Spleen (tissue), 11 donors: ENCODE data around the gene BEST1. TPM values are rescaled to one million over a fixed set of nuclear protein-coding genes. Genes with fewer than 3 reads are reported as not detected.

ENCODE experiments used
- DNase-seq: peaks from one replicate; pipeline ENCODE4 v3.0.0-alpha.2; 2020
- H3K27ac ChIP-seq, 8 donors: fragments of 200-600 bp; sonication (generic) in 7 of 8; 1 replicate in 4 of 8; 2 replicates in 4 of 8; pipeline versions ENCODE4 v1.5.0 to v1.8.0; 2016 to 2021; ENCODE audit warnings: inconsistent platforms in 4 of 8, mild to moderate bottlenecking in 4 of 8, moderate library complexity in 1 of 8
- H3K27me3 ChIP-seq, 7 donors: fragments of 200-600 bp; sonication (generic) in 6 of 7; replicated peaks in 1 of 7; 1 replicate in 4 of 7; 2 replicates in 3 of 7; pipeline versions ENCODE4 v1.5.0 to v1.8.0; 2016 to 2021; ENCODE audit warnings: inconsistent platforms in 3 of 7, mild to moderate bottlenecking in 1 of 7
- H3K36me3 ChIP-seq, 6 donors: fragments of 200-600 bp; sonication (generic) in 5 of 6; 1 replicate in 4 of 6; 2 replicates in 2 of 6; pipeline versions ENCODE4 v1.5.0 to v1.8.0; 2016 to 2021; ENCODE audit warnings: inconsistent platforms in 2 of 6
- H3K4me1 ChIP-seq, 6 donors: fragments of 200-600 bp; sonication (generic) in 5 of 6; 1 replicate in 3 of 6; 2 replicates in 3 of 6; pipeline versions ENCODE4 v1.5.0 to v1.8.0; 2016 to 2021; ENCODE audit warnings: inconsistent platforms in 3 of 6
- H3K4me3 ChIP-seq, 8 donors: fragments of 200-600 bp; sonication (generic) in 7 of 8; 1 replicate in 4 of 8; 2 replicates in 4 of 8; pipeline versions ENCODE4 v1.5.0 to v1.8.0; 2016 to 2021; ENCODE audit warnings: inconsistent platforms in 4 of 8, mild to moderate bottlenecking in 4 of 8, moderate library complexity in 2 of 8
- H3K9me3 ChIP-seq, 8 donors: fragments of 200-600 bp; sonication (generic) in 7 of 8; 1 replicate in 4 of 8; 2 replicates in 4 of 8; pipeline versions ENCODE4 v1.5.0 to v1.8.0; 2016 to 2021; ENCODE audit warnings: inconsistent platforms in 4 of 8
- CTCF ChIP-seq, 11 experiments: fragments of 200-600 bp in 7 of 11; fragments of 450-650 bp in 4 of 11; sonication (generic) in 4 of 11; IDR thresholded peaks in 8 of 11; conservative IDR thresholded peaks in 3 of 11; 1 replicate in 7 of 11; 2 replicates in 4 of 11; pipeline versions ENCODE4 v1.4.0 to v1.8.0; 2016 to 2021; ENCODE audit warnings: antibody characterized with exemption in 11 of 11, inconsistent platforms in 4 of 11, mild to moderate bottlenecking in 1 of 11
- POLR2A ChIP-seq, 3 donors: fragments of 450-650 bp; IDR thresholded peaks; one replicate each; pipeline ENCODE4 v1.5.1; 2017; ENCODE audit warnings: antibody characterized with exemption in 3 of 3, mild to moderate bottlenecking in 1 of 3
- POLR2AphosphoS5 ChIP-seq, 3 donors: sonication (generic); formaldehyde crosslinking; IDR thresholded peaks; one replicate each; pipeline ENCODE4 v1.5.1; 2017; ENCODE audit warnings: antibody characterized with exemption in 3 of 3
- WGBS, 5 donors: extraction: QIAGEN DNeasy Blood & Tissue Kit in 3 of 5; methylation state at CpG; one replicate each; pipeline versions ENCODE4 v1.1.5 to v1.1.7; 2013 to 2018; 5-methylcytosine and 5-hydroxymethylcytosine counted together
- intact Hi-C: fragments of 100-400 bp; cut with DNase I; formaldehyde crosslinking; loops from one replicate; pipeline ENCODE4 v1.15.0; 2023; ENCODE audit warnings: low total_unique reads
- polyA plus RNA-seq, 3 donors: library from polyadenylated mRNA; stranded (reverse); fragments of 200-250 nt; gene quantifications; one replicate each; pipeline ENCODE4 v1.2.1, GENCODE V29; 2013
- total RNA-seq, 7 donors: library from RNA; depleted of rRNA in 3 of 7; stranded (reverse); fragments of >200 nt in 3 of 7; fragmentation: NEBNext Ultra II Directional in 4 of 7; extraction: Animal tissue kit (Norgen Biotek cat#: 25700) in 4 of 7; gene quantifications; one replicate each; pipeline versions ENCODE4 v1.1.0 to v1.2.1, GENCODE V29; 2016 to 2021
- donor health status: healthy with polysubstance abuse.
- donor health status: DM: no; HTN: no; CAD: no; lungs with moderate emphysema.
- donor health status: DM: no; HTN: no; CAD: no.
- donor health status: Bipolar disorder and iron deficiency.
- donor health status: healthy.
- donor health status: DM: no; HTN: no; CAD: no.
- donor health status: DM: yes; HTN: yes; CAD: no.

Gene BEST1
- total and polyA plus RNA-seq, 10 donors: 2.6 to 20.4 (median 10.8) TPM

DNA sequence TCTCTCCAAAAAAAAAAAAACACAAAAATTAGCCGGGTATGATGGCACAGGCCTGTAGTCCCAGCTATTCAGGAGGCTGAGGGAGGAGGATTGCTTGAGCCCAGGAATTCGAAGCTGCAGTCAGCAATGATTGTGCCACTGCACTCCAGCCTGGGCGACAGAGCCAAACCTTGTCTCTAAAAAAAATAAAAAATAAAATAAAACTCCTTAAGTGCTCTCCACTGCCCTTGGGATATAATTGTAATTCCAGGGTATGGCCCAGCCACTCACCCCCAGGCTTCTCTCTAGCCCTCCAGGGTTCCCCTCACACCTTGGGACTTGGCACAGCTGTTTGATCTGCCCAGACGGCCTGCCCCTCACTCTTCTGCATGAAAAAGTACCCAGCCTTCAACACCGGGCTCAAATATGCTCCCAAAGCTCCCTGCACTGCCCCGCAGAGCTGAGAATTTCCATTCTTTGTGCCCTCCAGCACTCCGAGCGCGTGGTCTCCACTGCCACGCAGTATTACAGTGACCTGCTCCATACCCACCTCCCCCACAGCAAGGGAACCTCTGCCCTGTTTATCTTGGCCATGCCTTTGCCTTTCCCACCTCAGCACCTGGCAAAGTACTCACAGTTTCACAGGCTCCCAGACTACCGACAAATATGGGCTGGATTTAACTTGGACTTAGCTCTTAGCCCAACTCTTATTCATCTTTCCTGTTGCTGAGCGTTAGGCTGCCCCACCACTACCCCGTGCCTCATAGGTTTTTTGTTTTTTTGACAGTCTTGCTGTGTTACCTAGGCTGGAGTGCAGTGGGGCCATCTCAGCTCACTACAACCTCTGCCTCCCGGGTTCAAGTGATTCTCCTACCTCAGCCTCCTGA is 24.8 kb downstream of the BEST1 start:
- intact Hi-C loops: no loop called here
- Histone ChIP-seq H3K9me3 (no peaks in the 10 kb centered on the region), H3K27me3 (no peaks in the 10 kb centered on the region), H3K27ac (peak overlapping the region in 1 of 8 donors; percentile 99), H3K4me1 (peaks cover 42 to 97% (median 75%) of the 10 kb centered on the region in 6 donors), H3K36me3 (no peaks in the 10 kb centered on the region), H3K4me3 (no peak overlapping the region)
- TF ChIP-seq CTCF (IDR thresholded peaks at IDR 0.05 in 8 of 11, conservative IDR thresholded peaks at IDR 0.05 in 3 of 11): no peak
- no peak for TF ChIP-seq POLR2A (IDR thresholded peaks at IDR 0.05)
- no peak for TF ChIP-seq POLR2AphosphoS5 (IDR thresholded peaks at IDR 0.05)
- 86 to 92% (median 88%) methylated on average over 14 of the region's 14 CpGs for WGBS, 5 donors
- peak; percentile 40 for DNase-seq

DNA sequence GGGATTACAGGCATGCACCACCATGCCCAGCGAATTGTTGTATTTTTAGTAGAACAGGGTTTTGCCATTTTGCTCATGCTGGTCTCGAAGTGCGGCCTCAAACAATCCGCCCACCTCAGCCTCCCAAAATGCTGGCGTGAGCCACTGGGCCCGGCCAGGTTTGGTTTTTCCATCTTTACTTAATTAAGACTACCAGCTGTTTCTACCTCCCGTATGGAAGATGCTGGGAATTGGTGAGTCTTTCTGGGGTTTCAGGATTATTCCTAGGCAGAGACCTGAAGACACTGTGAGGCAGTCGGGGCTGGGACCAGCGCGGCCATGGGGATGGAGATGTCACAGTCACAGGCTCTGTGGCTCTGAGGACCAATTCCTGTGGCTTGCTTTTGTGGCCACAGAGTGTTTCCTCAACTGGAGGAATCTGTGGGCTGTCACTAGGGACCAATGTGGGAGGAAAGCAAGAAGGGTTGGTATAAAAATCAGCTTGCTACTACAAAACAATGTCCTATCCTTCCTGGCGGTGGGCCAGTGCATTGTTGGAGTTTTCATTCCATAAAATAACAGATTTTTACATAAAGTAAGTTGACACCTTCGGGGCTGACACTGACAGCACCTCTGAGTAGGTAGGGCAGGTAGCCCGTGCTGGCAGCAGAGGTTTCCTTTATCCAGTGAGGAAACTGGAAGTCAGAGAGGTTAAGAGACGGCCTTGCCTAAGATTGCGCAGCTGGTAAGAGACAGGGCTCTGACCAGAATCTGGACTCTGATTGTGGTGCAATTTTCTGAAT is 25.7 kb downstream of the BEST1 start:
- WGBS, 5 donors: 76 to 88% (median 79%) methylated on average over 15 of the region's 15 CpGs
- Histone ChIP-seq H3K36me3 (no peaks in the 10 kb centered on the region), H3K27me3 (no peaks in the 10 kb centered on the region), H3K9me3 (no peaks in the 10 kb centered on the region), H3K4me1 (peaks cover 34 to 95% (median 69%) of the 10 kb centered on the region in 6 donors), H3K27ac (peak overlapping the region in 2 of 8 donors; percentile 8 to 47), H3K4me3 (no peak overlapping the region)
- peak; percentile 43 for DNase-seq
- intact Hi-C loops: no loop called here
- TF ChIP-seq CTCF (IDR thresholded peaks at IDR 0.05 in 8 of 11, conservative IDR thresholded peaks at IDR 0.05 in 3 of 11) (no peak), POLR2AphosphoS5 (IDR thresholded peaks at IDR 0.05) (peak in 1 of 3 donors; percentile 5), POLR2A (IDR thresholded peaks at IDR 0.05) (no peak)

GRCh38 chr11:61976420-61976800 is 26.3 kb downstream of the BEST1 start:
- no peaks in the 10 kb centered on the region for H3K36me3 ChIP-seq
- peak; percentile 21 for DNase-seq
- no peaks in the 10 kb centered on the region for H3K9me3 ChIP-seq
- H3K27me3 ChIP-seq: no peaks in the 10 kb centered on the region
- H3K4me3 ChIP-seq: no peak overlapping the region
- intact Hi-C loops: no loop called here
- TF ChIP-seq POLR2A (IDR thresholded peaks at IDR 0.05) (no peak), POLR2AphosphoS5 (IDR thresholded peaks at IDR 0.05) (no peak), CTCF (IDR thresholded peaks at IDR 0.05 in 8 of 11, conservative IDR thresholded peaks at IDR 0.05 in 3 of 11) (no peak)
- 73 to 91% (median 78%) methylated on average over 8 of the region's 8 CpGs for WGBS, 5 donors
- H3K4me1 ChIP-seq: peaks cover 28 to 95% (median 66%) of the 10 kb centered on the region in 6 donors
- peak overlapping the region in 1 of 8 donors; percentile 47 for H3K27ac ChIP-seq
